Effector CD4-positive, alpha-beta T cell (primary cell): ENCODE data around the gene PRPF6.
A peak's percentile ranks its signal among the peaks of the same experiment; 100 is the strongest.
"Not testable (repeated sequence)": the region's sequence is repeated elsewhere in the genome, so short reads cannot be mapped to it uniquely, and the experiment has no call there.

Experiments used
- DNase-seq: peaks from one replicate; pipeline ENCODE4 v3.0.0-alpha.2; 2020

The PRPF6 gene

GRCh38 chr20:63961664-63962425 lies 19.1 kb upstream of the PRPF6 start:
- DNase-seq = no peak

DNA sequence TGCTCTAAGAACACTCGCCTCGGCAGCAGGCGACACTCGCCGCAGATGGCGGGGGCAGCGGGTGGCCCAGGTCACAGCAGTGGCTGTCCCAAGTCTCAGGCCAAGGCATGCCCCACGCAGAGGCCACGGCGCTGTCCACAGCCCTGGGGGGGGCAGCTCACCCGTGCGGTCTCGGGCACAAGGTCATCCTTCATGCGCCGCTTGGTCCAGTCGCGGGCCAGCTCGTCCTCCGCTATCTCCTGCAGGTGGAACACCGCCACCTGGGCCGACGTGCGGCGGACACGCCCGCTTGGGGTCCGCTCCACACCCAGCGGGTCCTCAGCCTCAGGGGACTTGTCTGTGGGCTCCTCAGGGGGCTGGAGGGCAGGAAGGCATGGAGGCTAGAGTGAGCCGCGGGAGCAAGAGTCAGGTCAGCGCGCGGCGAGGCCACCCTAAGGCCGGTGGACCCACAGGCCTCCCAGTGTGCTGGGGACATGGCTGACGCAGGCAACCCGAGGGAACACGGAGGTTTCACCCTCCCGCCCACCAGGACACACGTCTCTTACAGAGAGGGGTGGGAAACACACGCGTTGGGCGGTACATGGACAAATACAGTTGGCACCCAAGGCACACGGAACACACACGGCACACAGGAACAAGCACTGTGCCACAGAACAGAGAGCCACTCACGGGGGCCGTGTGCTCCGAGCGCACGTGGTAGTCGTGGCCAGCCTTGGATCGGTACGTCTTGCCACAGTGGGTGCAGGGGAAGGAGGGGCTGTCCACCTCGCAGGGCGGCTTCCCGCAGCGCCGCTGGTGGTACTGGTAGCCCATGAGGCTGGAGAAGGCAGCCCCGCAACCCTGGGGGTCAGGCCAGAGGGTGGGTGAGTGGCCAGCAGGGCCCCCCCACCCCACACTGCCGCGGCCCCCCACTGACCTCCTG lies 18.2 kb upstream of the PRPF6 start:
- DNase-seq = no peak

DNA sequence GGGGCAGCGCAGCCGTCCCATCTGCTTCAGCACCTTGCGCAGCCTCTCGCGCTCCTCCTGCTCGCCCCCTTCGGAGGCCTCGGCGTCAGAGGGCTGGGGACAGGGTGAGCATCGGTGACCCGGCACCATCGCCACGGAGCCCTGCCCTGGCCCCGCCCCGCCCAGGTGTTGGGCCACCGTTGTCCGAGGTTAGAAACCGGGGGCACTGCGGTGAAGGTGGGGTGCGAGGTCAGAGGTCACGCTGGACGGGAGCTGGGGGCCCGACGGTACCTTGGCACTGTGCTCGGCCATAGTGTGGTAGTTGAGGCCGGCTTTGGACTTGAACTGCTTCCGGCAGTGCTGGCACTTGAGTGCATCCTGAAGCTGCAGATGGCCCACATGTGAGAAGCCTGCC lies 17.6 kb upstream of the PRPF6 start:
- no peak for DNase-seq

DNA sequence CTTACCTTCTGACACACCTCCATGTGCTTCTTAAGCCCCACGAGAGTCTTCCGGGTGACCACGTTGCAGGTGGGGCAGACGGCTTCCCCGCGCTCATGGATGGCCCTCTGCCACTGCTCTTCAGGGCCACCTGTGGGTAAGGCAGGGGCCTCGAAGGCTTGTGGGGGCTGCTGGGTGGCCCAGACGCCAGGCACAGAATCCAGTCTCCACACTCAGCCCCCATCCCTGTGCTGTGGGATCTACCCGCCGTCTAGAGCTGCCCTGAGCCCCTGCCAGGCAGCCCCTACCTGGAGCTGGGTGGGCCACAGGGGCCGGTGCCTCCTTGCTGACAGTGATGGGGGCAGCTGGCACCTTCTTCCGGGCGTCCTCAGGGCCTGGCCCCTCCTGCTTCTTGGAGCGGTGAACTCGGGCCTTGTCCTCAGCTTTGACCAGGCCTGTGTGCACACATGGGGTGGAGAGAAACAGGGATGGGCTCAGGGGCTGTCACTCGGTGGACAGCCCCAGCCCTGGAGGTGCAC lies 17.1 kb upstream of the PRPF6 start:
- DNase-seq = no peak

- no peak for DNase-seq
Observed at GRCh38 chr20:63964412-63964811, 16.5 kb upstream of the PRPF6 start.

GRCh38 chr20:63966172-63966943 lies 14.6 kb upstream of the PRPF6 start:
- DNase-seq = no peak

GRCh38 chr20:63966944-63967322 lies 14.0 kb upstream of the PRPF6 start:
- no peak for DNase-seq

GRCh38 chr20:63967330-63968135 lies 13.4 kb upstream of the PRPF6 start:
- no peak for DNase-seq

DNA sequence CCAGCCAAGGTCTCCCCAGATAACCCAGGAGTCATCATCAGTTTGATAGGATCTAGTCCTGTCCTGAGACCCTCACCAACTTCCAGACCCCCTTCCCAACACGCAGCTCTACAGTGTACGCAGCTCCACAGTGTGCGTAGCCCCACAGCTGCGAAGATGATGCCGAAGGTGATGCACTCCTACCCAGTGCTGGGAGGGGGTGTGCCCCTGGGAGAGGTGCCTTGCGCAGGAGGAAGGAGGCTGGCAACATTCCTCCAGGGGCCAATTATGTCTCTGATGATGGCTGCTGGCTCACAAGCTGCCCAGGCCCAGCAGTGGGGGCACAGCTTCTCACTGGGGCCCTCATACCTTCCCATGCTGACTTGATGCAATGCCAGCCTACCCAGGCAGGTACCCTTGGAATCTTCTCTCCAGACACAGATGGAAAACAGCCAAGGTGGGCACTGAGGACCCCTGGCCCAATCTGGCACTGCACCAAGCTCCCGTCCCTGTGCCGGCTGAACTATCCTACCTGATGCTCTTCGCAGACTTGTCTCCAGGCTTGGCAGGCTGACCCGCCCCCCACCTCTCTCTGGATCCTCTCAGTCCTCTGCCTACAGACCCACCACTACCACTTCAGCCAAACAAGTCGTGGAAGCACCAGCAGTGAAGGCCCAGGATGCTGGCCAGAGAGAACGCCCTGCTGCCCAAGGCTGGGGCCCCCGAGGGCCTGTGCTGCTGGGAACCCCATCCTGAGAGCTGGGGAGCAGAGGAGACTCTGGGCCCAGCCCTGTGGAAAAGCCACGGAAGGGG lies 12.6 kb upstream of the PRPF6 start:
- no peak for DNase-seq

- DNase-seq = no peak
Observed at GRCh38 chr20:63968928-63969760, 11.8 kb upstream of the PRPF6 start.

DNA sequence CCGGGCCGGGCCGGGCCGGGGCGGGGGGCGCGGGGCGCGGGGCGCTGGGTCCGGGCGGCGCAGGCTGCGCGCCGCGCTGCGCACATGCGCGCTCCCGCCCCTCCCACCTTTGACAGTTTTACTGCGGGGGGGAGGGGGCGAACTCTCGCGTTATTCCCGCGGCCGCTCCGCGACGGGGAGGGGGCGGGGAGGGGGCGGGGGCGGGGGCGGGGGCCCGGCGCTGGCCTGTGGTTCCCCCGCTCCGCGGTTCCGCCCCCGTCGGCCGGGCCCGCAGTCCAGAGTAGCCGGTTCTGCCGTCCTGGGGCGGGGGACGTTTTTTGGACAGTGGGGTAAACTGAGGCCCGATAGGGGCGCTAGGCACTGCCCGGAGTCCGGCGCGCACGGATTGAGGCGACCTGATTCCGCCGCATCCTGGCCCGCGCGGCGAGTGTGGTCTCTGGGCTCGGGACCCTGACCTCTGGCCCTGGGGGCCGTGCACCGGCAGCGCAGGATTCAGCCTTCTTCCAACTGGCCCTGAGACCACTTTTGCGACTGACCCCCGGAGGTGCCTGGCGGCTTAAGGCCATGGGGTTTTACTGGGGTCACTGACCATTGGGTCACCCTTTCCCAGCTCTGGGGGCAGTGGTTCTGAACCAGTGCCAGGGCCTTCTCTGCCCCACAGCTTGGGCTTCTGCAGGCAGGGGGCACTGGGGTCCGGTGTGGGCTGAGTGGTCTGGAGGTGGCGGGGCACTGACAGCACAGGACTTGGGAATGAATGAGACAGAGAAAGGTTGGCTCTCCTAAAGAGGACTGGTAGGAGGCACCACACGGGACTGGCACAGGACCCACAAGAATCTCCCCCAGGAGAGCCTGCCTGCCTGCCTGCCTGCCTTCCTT lies 10.9 kb upstream of the PRPF6 start, which contains the start of gene ZNF512B:
ZNF512B (minus strand) TSS at position 93 of the 876 bp plus-strand sequence. CDS start 1,980 bp downstream, outside the sequence.
- DNase-seq = peak; percentile 48

GRCh38 chr20:63970714-63971431 lies 10.1 kb upstream of the PRPF6 start:
- DNase-seq = no peak

DNA sequence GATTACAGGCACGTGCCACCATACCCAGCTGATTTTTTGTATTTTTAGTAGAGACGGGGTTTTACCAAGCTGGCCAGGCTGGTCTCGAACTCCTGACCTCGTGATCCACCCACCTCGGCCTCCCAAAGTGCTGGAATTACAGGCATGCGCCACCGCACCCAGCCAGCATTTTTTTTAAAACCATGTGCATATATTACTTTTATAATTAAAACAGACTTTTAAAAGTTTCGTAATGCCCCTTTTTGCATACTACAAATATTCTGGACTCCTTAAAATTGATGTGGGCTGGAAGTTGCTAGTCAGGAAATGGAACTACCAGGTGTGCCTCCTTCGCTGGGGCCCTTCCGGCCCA lies 9.0 kb upstream of the PRPF6 start:
- DNase-seq = not testable (repeated sequence)

- no peak for DNase-seq
Observed at GRCh38 chr20:63972312-63973159, 8.4 kb upstream of the PRPF6 start.

DNA sequence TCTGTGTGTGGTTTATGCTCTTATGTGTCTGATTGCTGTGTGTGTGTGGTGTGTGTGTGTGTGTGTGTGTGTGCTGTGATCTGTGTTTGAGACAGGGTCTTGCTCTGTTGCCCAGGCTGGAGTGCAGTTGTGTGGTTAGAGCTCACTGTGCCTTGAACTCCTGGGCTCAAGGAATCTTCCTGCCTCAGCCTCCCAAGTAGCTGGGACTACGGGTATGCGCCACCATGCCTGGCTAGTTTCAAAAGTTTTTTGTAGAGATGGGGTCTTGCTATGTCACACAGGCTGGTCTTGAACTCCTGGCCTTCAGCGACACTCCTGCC lies 7.8 kb upstream of the PRPF6 start:
- DNase-seq = no peak

DNA sequence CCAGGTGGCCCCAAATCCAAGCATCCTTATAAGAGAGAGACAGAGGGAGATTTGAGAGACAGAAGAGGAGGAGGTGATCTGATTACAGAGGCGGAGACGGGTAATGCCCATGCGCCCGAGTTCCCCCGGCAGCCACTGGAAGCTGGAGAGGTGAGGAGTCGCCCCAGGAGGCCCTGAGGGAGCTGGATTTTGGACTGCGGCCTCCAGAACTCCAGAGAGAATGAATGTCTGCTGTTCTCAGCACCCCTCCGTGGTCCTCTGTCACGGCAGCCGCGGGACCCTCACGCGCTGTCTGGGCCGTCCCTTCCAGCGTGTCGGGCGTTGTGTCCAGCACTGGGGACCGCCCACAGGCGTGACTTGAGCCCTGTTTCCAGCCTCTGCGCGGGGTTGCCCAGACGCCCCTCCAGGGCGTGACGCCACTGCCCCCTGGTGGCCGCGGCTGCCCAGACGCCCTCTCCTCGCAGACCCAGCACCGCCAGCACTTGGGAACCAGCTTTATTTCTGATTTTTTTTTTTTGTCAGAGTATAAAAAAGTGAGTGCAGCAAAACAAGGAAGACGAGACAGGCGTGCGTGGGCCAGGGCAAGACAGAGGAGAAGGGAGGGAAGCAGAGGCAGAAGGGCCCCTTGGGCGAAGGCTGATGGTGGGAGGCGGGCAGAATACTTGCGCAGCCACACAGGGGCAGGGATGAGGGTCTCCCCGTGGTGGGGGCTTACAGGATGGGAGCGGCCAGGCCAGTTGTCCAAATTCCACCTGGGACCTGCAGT lies 7.1 kb upstream of the PRPF6 start:
- DNase-seq = peak; percentile 78
